Right kidney (tissue), 1 donor: ENCODE results near the gene MMP11.

Experiments
- DNase-seq: peaks from one replicate; pipeline ENCODE4 v3.0.0-alpha.2; 2016

Gene MMP11

GRCh38 chr22:23801238-23801821, 28.7 kb downstream of the MMP11 start:
- no peak for DNase-seq

- DNase-seq, result no peak
Measured at GRCh38 chr22:23801886-23802377, 29.3 kb downstream of the MMP11 start.

- no peak for DNase-seq
Measured at GRCh38 chr22:23803001-23803819, 30.6 kb downstream of the MMP11 start.

GRCh38 chr22:23804781-23805291, 32.2 kb downstream of the MMP11 start:
- DNase-seq, result no peak

GRCh38 chr22:23806837-23807236, 34.2 kb downstream of the MMP11 start:
- DNase-seq, result no peak

DNA sequence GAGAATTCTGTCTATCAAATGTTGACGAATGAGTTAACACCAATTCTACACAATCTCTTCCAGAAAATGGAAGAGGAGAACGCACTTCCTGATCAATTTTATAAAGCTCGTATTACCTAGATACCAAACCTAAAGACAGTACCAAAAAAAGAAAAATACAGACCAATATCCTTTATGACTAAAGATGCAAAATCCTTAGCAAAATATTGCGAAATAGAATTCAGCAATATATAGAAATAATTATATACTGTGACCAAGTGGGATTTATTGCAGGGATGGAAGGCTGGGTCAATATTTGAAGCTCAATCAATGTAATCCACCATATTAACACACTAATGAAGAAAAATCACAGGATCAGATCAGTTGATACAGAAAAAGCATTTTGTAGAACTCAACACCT, 39.7 kb downstream of the MMP11 start:
- no peak for DNase-seq

- DNase-seq, result no peak
Measured at GRCh38 chr22:23815541-23816155, 43.0 kb downstream of the MMP11 start.

DNA sequence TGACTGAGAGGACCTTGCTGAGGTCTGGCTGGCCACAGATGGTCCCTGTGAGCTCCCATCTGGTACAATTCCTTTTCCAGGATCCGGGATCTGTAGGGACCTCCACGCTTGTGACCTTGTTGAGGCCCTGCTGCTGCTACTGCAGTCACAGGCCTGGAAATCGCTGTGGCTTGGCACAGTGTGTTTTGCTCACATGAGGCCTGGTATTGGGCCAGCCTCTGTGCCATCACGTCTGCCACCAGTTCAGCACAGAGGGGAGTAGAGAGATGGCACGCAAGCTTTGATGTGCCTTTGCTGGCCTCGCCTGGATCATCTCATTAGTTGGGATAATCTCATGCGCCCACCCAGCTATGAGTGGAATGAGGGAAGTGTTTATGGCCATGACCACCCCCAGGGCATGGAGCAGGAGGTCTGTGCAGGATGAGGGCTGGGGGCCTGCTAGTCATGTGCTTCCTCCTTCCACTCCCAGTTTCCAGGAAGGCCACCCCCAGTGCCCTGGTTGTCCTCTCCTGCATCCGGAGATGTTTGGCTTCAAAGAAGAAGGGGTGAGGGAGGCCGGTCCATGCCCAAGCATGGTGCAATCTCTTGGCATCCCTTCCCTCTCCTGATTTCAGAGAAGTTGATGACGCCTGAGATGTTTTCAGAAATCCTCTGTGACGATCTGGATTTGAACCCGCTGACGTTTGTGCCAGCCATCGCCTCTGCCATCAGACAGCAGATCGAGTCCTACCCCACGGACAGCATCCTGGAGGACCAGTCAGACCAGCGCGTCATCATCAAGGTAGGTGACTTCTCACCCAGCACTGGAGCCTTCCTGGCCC, 43.7 kb downstream of the MMP11 start:
- no peak for DNase-seq

- DNase-seq, result no peak
Measured at GRCh38 chr22:23817146-23817545, 44.5 kb downstream of the MMP11 start.

DNA sequence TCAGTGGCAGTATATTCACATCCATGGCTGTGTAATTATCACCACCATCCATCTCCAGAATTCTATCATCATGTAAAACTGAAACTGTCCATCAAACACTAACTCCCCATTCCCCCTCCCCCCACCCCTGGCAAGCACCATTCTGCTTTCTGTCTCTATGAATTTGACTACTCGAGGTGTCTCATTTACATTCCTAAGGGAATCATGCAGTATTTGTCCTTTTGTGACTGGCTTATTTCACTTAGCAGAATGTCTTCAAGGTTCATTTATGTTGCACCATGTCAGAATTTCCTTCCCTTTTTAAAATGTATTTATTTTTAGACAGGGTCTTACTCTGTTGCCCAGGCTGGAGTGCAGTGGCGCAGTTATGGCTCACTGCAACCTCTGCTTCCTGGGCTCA, 45.9 kb downstream of the MMP11 start:
- no peak for DNase-seq

DNA sequence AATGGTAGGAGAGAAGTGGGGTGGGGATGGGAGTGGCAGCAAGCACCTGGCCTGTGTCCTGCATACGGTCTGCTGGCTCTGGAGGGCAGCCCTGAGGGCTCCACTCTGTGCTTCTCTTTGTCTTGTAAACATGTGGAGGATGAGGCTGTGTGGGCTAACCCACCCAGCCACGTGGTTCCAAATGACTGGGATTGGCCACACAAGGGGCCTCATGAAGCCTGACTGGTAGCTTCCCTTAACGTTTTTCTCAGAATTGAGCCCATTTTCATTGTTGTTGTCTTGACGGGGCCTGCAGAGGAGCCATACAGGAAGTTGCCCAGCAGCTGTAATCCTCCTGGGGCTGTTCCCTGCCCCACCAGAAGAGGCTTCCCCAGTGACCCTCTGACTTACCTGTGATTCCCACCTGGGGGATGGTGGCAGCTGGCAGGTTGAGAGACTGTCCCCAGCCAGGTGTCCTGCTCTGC, 48.1 kb downstream of the MMP11 start:
- no peak for DNase-seq

DNA sequence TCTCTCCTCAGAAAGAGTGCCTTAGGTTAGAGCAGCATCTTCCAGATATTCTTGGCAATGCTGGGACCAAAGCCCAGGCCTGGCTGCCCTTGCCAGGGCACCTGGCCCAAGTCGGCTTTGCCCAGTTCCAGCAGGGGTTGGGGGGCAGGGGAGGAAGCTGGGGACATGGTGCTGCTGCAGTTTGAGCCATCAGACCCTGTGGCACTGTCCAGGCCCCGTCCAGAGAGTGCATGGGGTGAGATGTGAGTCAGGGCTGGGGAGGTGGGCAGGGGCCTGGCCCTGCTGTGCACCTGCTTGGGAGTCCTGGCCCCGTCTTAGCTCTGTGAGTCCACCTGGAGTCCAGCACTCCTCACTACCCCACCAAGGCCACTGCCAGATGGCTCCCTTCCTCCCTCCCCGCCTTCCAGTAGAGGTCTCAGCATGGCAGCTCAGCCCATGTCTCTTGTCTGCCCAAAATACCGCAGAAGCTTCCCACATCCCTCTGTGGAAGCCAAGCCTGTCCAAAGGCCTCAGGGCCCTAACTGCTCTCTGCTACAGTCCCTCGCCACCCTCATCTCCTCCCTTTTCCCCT, 49.5 kb downstream of the MMP11 start:
- no peak for DNase-seq

GRCh38 chr22:23823331-23823791, 50.7 kb downstream of the MMP11 start:
- DNase-seq, result no peak

DNA sequence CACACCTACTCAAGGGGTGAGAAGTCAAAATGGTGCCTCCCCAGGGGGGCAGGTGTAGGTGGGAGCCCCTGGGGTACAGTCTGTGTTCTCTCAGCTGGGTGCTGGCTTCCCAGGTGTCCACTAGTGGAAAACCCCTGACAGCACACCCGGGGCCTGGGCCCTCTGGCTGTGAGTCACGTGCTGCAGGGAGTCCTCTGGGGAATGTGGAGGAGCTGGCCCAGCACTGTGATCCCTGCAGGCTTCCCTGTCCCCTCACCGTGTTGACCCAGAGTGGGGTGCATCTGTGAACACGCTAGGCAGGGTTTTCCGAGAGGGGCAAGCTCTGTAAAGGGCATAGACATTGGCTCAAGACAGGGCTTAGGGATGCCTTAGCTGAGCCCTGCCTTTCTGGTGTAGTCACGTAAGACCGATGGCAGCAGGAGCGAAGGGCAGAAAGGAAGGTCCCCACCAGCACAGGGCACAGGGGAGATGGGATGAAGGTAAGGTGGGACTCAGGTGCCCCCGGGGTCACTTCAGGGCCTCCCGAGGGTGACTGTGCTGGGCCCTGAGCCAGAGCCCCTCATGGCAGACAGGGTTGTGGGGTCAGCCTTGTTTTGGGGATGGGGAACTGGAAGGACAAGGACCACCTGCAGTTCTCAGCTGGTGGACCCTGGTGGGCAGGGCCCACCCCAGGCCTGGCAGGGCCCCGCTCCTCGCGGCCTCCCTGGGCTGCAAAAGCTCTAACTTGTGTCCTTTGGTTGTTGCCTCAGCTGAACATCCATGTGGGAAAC, 52.0 kb downstream of the MMP11 start:
- DNase-seq, result no peak

- no peak for DNase-seq
Measured at GRCh38 chr22:23825246-23825905, 52.7 kb downstream of the MMP11 start.

- no peak for DNase-seq
Measured at GRCh38 chr22:23826510-23827350, 54.1 kb downstream of the MMP11 start.

- no peak for DNase-seq
Measured at GRCh38 chr22:23827351-23827995, 54.8 kb downstream of the MMP11 start.

DNA sequence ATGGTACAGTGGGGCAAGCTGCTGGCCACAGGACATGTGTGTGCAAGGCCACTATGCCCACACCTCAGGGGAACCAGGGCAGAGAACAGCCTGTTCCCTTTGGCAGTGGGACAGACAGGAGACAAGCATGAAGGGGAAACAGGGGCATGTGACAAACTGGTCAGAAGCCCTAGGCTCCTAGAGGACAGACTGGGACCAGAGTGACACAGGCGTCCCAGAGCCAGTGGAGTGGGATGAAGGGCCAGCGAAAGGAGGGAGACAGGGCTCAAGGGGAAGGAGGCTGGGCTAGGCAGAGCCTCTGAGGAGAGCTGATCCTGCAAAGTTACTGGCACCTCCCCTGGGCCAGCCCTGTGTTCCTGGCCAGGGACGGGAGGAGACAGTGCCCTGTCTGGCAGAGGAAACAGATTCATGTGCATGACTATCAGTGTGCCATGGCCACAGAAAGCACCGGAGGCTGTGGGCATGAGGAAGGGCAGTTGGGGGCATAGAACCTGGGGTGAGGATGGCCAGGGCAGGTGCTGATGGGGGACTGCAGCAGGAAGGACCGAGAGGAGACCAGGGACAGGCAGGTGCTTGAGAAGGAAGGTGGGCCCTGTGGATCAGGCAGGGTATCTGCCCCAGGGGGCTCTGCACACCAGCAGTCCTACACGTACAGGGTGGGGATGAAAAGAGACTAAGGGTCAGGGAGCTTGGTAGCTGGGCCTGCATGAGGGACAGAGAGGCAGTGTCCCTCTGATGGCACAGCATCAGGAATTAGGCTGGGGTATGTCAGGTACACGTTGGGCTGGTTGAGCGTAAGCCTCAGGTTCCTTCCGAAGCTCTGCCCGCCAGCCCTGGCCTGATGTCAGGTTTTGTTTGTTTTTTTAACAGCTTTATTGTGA, 56.4 kb downstream of the MMP11 start:
- no peak for DNase-seq
